ENCODE results near the gene PHTF2. TPM values are rescaled to one million over a fixed set of nuclear protein-coding genes. Genes with fewer than 3 reads are reported as not detected.
A peak's percentile ranks its signal among the peaks of the same experiment; 100 is the strongest.

The PHTF2 gene
- polyA plus RNA-seq, 1 donor (not counting 4 experiments of a cell fraction or from before 2014, with no cell fraction given), result 24.1 TPM

- no peaks in the 10 kb centered on the region for H3K9me3 ChIP-seq (ENCODE audit: control insufficient read depth, low read depth, low read length)
- H3K9me1 ChIP-seq (ENCODE audit: control insufficient read depth, extremely low read depth, insufficient read depth, low read length), result no peaks in the 10 kb centered on the region
- H3K4me1 ChIP-seq (ENCODE audit: control insufficient read depth, extremely low read depth, insufficient read depth, low read length), result peaks cover 10% of the 10 kb centered on the region
- H4K20me1 ChIP-seq (ENCODE audit: control insufficient read depth, extremely low read depth, insufficient read depth, low read length), result no peaks in the 10 kb centered on the region
- no peak overlapping the region for H3K4me2 ChIP-seq (ENCODE audit: control insufficient read depth, extremely low read depth, insufficient read depth, low read depth, low read length)
- dilution Hi-C loops (cut with MboI; ENCODE audit: extremely low pct_ligation_motif_present, low sequenced_read_pairs), result no loop called here
- no peak overlapping the region for H2AFZ ChIP-seq (ENCODE audit: control insufficient read depth, low read length)
- H3K4me3 ChIP-seq (ENCODE audit: control insufficient read depth in 2 of 3, extremely low read depth in 1 of 3, insufficient read depth in 2 of 3, low read depth in 1 of 3, low read length in 3 of 3), result no peak overlapping the region
- FAIRE-seq (no peak), DNase-seq (ENCODE audit: low read depth, low spot score) (no peak)
- H3K27ac ChIP-seq (ENCODE audit: control insufficient read depth, insufficient read depth, low read length), result peak overlapping the region; percentile 10
- H3K27me3 ChIP-seq (ENCODE audit: control insufficient read depth, extremely low read depth, insufficient read depth, low read length), result no peaks in the 10 kb centered on the region
- no peaks in the 10 kb centered on the region for H3K36me3 ChIP-seq (ENCODE audit: control insufficient read depth in 2 of 2, extremely low read depth in 1 of 2, insufficient read depth in 2 of 2, low read length in 2 of 2)
- TF ChIP-seq CTCF (optimal IDR thresholded peaks at IDR 0.05 in 1 of 3, IDR thresholded peaks at IDR 0.05 in 1 of 3, conservative IDR thresholded peaks at IDR 0.05 in 1 of 3; ENCODE audit: extremely low read depth in 1 of 3, insufficient read depth in 2 of 3, low read length in 3 of 3), result no peak
- TF ChIP-seq EZH2 (IDR thresholded peaks at IDR 0.05; ENCODE audit: low read length), result no peak
- H3K79me2 ChIP-seq (ENCODE audit: control insufficient read depth, insufficient read depth, low read length), result peaks cover 21% of the 10 kb centered on the region
- no peak overlapping the region for H3K9ac ChIP-seq (ENCODE audit: control insufficient read depth, extremely low read depth, insufficient read depth, low read length)
Observed at GRCh38 chr7:77811516-77812289, 13.1 kb downstream of the PHTF2 start.

DNA sequence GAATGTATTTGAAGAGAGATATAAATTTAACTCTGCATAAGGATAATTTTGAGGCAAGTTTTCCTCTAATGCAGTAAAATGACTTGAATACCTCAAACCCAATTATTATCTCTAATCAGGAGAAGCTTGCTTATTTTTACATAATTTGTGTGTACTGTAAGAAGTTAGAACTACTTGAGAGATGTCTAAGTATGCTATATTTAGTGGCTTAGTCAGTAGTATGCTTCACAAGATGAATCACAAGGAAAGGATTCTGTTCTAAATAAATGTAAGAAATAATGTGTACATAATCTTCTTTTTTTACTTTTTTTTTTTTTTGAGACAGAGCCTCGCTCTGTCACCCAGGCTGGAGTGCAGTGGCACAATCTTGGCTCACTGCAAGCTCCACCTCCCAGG lies 13.7 kb downstream of the PHTF2 start:
- Histone ChIP-seq H3K4me1 (ENCODE audit: control insufficient read depth, extremely low read depth, insufficient read depth, low read length) (peaks cover 10% of the 10 kb centered on the region), H3K36me3 (ENCODE audit: control insufficient read depth in 2 of 2, extremely low read depth in 1 of 2, insufficient read depth in 2 of 2, low read length in 2 of 2) (no peaks in the 10 kb centered on the region), H3K9ac (ENCODE audit: control insufficient read depth, extremely low read depth, insufficient read depth, low read length) (no peak overlapping the region), H3K27me3 (ENCODE audit: control insufficient read depth, extremely low read depth, insufficient read depth, low read length) (no peaks in the 10 kb centered on the region), H3K79me2 (ENCODE audit: control insufficient read depth, insufficient read depth, low read length) (peaks cover 20% of the 10 kb centered on the region), H3K4me3 (ENCODE audit: control insufficient read depth in 2 of 3, extremely low read depth in 1 of 3, insufficient read depth in 2 of 3, low read depth in 1 of 3, low read length in 3 of 3) (no peak overlapping the region), H3K27ac (ENCODE audit: control insufficient read depth, insufficient read depth, low read length) (peak overlapping the region; percentile 10), H3K4me2 (ENCODE audit: control insufficient read depth, extremely low read depth, insufficient read depth, low read depth, low read length) (no peak overlapping the region), H2AFZ (ENCODE audit: control insufficient read depth, low read length) (no peak overlapping the region), H3K9me3 (ENCODE audit: control insufficient read depth, low read depth, low read length) (no peaks in the 10 kb centered on the region), H3K9me1 (ENCODE audit: control insufficient read depth, extremely low read depth, insufficient read depth, low read length) (no peaks in the 10 kb centered on the region), H4K20me1 (ENCODE audit: control insufficient read depth, extremely low read depth, insufficient read depth, low read length) (no peaks in the 10 kb centered on the region)
- no peak for TF ChIP-seq EZH2 (IDR thresholded peaks at IDR 0.05; ENCODE audit: low read length)
- no peak for TF ChIP-seq CTCF (optimal IDR thresholded peaks at IDR 0.05 in 1 of 3, IDR thresholded peaks at IDR 0.05 in 1 of 3, conservative IDR thresholded peaks at IDR 0.05 in 1 of 3; ENCODE audit: extremely low read depth in 1 of 3, insufficient read depth in 2 of 3, low read length in 3 of 3)
- dilution Hi-C loops (cut with MboI; ENCODE audit: extremely low pct_ligation_motif_present, low sequenced_read_pairs), result no loop called here
- FAIRE-seq (no peak), DNase-seq (ENCODE audit: low read depth, low spot score) (no peak)
